Gastrocnemius medialis (tissue), 4 donors: ENCODE results near the gene PPARGC1A.

Source experiments
- CTCF ChIP-seq, 5 experiments: fragments of 450-650 bp in 3 of 5; fragments of 200-600 bp in 2 of 5; sonication (generic) in 2 of 5; IDR thresholded peaks in 4 of 5; conservative IDR thresholded peaks in 1 of 5; 1 replicate in 4 of 5; 2 replicates in 1 of 5; pipeline ENCODE4 v1.5.1; 2016 to 2019; ENCODE audit warnings: antibody characterized with exemption in 5 of 5, mild to moderate bottlenecking in 3 of 5, moderate library complexity in 3 of 5
- POLR2A ChIP-seq, 2 donors: fragments of 450-650 bp; IDR thresholded peaks; one replicate each; pipeline ENCODE4 v1.6.1; 2017; ENCODE audit warnings: antibody characterized with exemption in 2 of 2, mild to moderate bottlenecking in 2 of 2, moderate library complexity in 2 of 2

DNA sequence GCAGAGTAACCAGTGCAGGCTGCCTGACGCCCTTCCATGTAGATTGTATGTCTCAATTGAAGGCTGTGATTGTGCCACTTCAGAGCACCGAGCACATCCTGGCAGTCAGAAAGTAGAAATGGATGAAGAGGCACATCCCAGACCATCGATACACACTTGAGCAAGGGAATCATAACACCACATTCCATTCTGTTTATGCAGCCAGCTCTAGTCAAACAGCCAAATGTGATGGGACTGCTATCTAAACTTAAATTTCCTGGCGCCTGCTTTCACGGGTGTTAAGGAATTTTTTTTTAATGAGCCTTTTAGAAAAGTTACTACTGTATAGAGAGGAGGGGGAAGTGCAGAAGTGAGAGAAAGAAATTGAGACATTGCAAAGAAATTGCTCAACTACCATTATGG is 84.4 kb downstream of the PPARGC1A start:
- TF ChIP-seq CTCF (IDR thresholded peaks at IDR 0.05 in 4 of 5, conservative IDR thresholded peaks at IDR 0.05 in 1 of 5) = no peak
- TF ChIP-seq POLR2A (IDR thresholded peaks at IDR 0.05) = no peak
